Pancreas (tissue), 10 donors: Measurements from ENCODE around the gene NMRK1. TPM values are rescaled to one million over a fixed set of nuclear protein-coding genes. Genes with fewer than 3 reads are reported as not detected.

Source experiments
- ATAC-seq, 4 donors: fragments of 200-7000 bp; cut with Tn5 transposase; one replicate each; pipeline versions ENCODE4 v1.8.0 to v1.9.1; 2020; ENCODE audit warnings: mild to moderate bottlenecking in 4 of 4, moderate library complexity in 4 of 4
- DNase-seq, 6 donors: peaks; one replicate each; pipeline ENCODE4 v3.0.0-alpha.2; 2020
- FAIRE-seq: peaks from 2 replicates; lab custom pipeline; 2012; peaks lifted over from hg19 to GRCh38; lab: Jason Lieb, UNC
- H3K27ac ChIP-seq, 4 donors: fragments of 200-600 bp; sonication (generic); 1 replicate in 3 of 4; 2 replicates in 1 of 4; pipeline versions ENCODE4 v1.5.0 to v1.8.0; 2020
- H3K27me3 ChIP-seq, 4 donors: fragments of 200-600 bp; one replicate each; pipeline ENCODE4 v1.8.0; 2021
- H3K36me3 ChIP-seq, 3 donors: fragments of 200-600 bp; sonication (generic) in 1 of 3; one replicate each; pipeline versions ENCODE4 v1.5.0 to v1.8.0; 2020 to 2021
- H3K4me1 ChIP-seq, 3 donors: fragments of 200-600 bp; one replicate each; pipeline ENCODE4 v1.8.0; 2021
- H3K4me3 ChIP-seq, 4 donors: fragments of 200-600 bp; sonication (generic) in 2 of 4; one replicate each; pipeline versions ENCODE4 v1.5.0 to v1.8.0; 2020 to 2021
- H3K9me3 ChIP-seq, 4 donors: fragments of 200-600 bp; one replicate each; pipeline ENCODE4 v1.8.0; 2021
- WGBS, 2 donors: extraction: QIAGEN DNeasy Blood & Tissue Kit; methylation state at CpG; one replicate each; pipeline ENCODE4 v1.1.7; 2013; 5-methylcytosine and 5-hydroxymethylcytosine counted together
- intact Hi-C, 3 donors: fragments of 100-400 bp; cut with DNase I; formaldehyde crosslinking; loops; one replicate each; pipeline versions ENCODE4 v1.11.1 to v1.14.2; 2022
- polyA plus RNA-seq, 2 donors: library from polyadenylated mRNA; stranded (reverse); fragments of 200-250 nt; gene quantifications; one replicate each; pipeline ENCODE4 v1.2.3, GENCODE V29; 2013
- total RNA-seq, 6 donors: library from RNA; stranded (reverse); fragmentation: NEBNext Ultra II Directional in 4 of 6; extraction: Animal tissue kit (Norgen Biotek cat#: 25700) in 4 of 6; gene quantifications; one replicate each; pipeline versions ENCODE4 v1.2.1 to v1.2.4, GENCODE V29; 2021 to 2023
- TF ChIP-seq, protein P1 (sequence below), 4 donors: fragments of 200-600 bp; sonication (generic) in 3 of 4; IDR thresholded peaks; one replicate each; pipeline versions ENCODE4 v1.5.0 to v1.8.0; 2021; ENCODE audit warnings: antibody characterized with exemption in 4 of 4
- donor health status: healthy with polysubstance abuse.
- donor health status: DM: no; HTN: no; CAD: no; lungs with moderate emphysema.
- donor health status: DM: no; HTN: no; CAD: no.
- donor health status: control.
- donor health status: control.
- donor health status: Bipolar disorder and iron deficiency.
- donor health status: DM: yes; HTN: yes; CAD: no.
- donor health status: DM: no; HTN: no; CAD: no.
- donor health status: DM: no; HTN: no; CAD: no.
- donor health status: DM: yes; HTN: yes; CAD: no.

The NMRK1 gene
- total and polyA plus RNA-seq, 8 donors = 16.8 to 76.1 (median 27.1) TPM

DNA sequence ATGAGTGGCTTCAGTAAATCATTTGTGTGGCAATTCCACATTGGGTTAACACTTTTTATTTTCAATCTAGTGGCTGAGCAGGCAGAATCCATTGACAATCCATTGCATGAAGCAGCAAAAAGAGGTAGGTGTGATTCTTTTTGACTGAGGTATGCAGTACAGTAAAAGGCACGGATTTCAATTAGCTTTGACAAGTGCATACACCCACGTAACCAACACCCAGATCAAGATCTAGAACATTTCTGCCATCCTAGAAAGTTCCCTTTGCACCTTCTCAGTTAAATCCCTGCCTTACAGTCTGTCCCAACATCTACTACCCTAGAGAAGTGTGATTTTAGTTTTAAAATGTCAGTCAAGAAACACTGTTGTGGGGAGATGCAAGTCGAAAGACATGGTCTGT is 43.7 kb upstream of the NMRK1 start:
- no peak for DNase-seq
- TF ChIP-seq, protein P1, sequence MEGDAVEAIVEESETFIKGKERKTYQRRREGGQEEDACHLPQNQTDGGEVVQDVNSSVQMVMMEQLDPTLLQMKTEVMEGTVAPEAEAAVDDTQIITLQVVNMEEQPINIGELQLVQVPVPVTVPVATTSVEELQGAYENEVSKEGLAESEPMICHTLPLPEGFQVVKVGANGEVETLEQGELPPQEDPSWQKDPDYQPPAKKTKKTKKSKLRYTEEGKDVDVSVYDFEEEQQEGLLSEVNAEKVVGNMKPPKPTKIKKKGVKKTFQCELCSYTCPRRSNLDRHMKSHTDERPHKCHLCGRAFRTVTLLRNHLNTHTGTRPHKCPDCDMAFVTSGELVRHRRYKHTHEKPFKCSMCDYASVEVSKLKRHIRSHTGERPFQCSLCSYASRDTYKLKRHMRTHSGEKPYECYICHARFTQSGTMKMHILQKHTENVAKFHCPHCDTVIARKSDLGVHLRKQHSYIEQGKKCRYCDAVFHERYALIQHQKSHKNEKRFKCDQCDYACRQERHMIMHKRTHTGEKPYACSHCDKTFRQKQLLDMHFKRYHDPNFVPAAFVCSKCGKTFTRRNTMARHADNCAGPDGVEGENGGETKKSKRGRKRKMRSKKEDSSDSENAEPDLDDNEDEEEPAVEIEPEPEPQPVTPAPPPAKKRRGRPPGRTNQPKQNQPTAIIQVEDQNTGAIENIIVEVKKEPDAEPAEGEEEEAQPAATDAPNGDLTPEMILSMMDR (IDR thresholded peaks at IDR 0.05) = no peak
- no peak for FAIRE-seq
- Histone ChIP-seq H3K4me3 (no peak overlapping the region), H3K27ac (no peak overlapping the region), H3K27me3 (no peaks in the 10 kb centered on the region), H3K9me3 (no peaks in the 10 kb centered on the region), H3K36me3 (peaks cover 0 to 16% (median 3%) of the 10 kb centered on the region in 3 donors), H3K4me1 (no peaks in the 10 kb centered on the region)
- intact Hi-C loops = no loop called here
- 94 to 98% methylated on average over 3 of the region's 3 CpGs for WGBS, 2 donors
- ATAC-seq = no peak

DNA sequence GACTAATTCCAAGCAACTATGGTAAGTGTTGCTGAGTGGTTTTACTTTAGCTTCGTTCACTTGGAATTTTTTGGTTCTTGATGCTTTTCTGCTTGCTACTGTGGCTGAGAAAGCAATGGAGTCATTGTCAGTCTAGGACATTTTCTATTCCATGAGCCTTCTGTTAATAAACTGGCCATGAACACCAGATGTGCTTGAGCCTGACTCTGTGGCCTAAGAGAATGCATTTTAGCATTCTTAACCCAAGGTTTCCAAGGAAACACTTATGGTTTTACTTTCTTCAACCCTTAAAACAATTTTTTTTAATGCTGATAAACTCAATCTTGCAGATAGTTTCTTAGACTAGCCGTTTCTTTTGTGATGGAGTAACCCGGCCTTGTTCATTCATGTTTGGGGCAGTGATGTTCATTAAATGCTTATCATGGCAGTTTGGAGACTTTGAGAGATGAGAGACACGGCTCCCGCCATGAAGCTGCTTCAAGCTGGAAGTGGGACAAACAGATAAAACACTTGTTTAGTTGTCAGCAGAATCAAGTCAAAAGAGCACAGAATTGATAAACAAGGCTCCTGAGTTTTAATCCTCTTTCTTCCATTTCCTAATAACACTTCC is 42.8 kb upstream of the NMRK1 start:
- no peak for ATAC-seq

DNA sequence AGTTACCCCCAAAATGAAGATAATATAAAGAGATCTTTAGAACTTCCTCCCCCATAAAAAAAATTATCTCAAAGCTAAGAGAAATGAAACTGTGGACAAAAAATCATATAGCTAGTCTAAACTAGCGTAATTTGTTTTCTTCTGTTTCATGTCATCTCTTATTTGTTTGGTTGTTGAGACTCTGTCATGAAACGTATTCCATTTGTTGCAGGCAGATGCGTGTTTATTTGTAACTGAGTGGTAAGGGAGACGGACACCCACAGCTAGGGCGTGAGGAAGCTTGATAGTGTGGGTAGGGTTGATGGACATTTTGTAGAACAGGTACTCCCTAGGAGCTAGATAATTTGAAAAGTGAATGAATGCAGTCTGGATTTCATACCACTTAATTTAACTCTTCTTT is 42.2 kb upstream of the NMRK1 start:
- ATAC-seq = no peak
- TF ChIP-seq, protein P1 (IDR thresholded peaks at IDR 0.05) = no peak
- FAIRE-seq = no peak
- H3K36me3 ChIP-seq = peaks cover 0 to 16% (median 3%) of the 10 kb centered on the region in 3 donors
- DNase-seq = no peak
- no peak overlapping the region for H3K4me3 ChIP-seq
- 96 to 98% methylated on average over 5 of the region's 5 CpGs for WGBS, 2 donors
- no peaks in the 10 kb centered on the region for H3K27me3 ChIP-seq
- no peaks in the 10 kb centered on the region for H3K4me1 ChIP-seq
- intact Hi-C loops = no loop called here
- H3K27ac ChIP-seq = no peak overlapping the region
- no peaks in the 10 kb centered on the region for H3K9me3 ChIP-seq

More for the DNA sequence above, 42.8 kb upstream of the NMRK1 start:
- Histone ChIP-seq H3K36me3 (peaks cover 0 to 16% (median 3%) of the 10 kb centered on the region in 3 donors), H3K9me3 (no peaks in the 10 kb centered on the region), H3K4me3 (no peak overlapping the region), H3K27ac (no peak overlapping the region), H3K27me3 (no peaks in the 10 kb centered on the region), H3K4me1 (no peaks in the 10 kb centered on the region)
- no peak for FAIRE-seq
- TF ChIP-seq, protein P1 (IDR thresholded peaks at IDR 0.05) = no peak
- DNase-seq = no peak
- 73 to 82% methylated on average over 5 of the region's 5 CpGs for WGBS, 2 donors
- intact Hi-C loops = no loop called here

DNA sequence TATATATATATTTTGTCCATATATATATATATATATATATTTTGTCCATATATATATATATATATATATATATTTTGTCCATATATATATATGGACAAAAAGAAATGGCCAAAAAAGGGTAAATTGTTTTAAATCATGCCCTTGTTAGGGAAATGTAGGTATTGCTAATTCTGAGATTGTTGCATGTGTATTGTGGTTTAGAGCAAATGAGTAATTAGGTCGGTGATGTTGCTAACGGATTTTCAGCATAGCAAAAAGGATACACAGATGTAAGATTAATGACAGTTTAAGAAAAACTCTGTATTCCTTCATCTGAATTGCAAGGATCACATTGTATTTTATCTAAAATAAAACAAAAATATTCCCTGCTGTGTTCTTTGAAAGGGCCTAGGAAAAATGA is 40.6 kb upstream of the NMRK1 start:
- Histone ChIP-seq H3K27me3 (no peaks in the 10 kb centered on the region), H3K4me3 (no peak overlapping the region), H3K4me1 (no peaks in the 10 kb centered on the region), H3K36me3 (peaks cover 0 to 16% (median 0%) of the 10 kb centered on the region in 3 donors), H3K27ac (no peak overlapping the region), H3K9me3 (no peaks in the 10 kb centered on the region)
- TF ChIP-seq, protein P1 (IDR thresholded peaks at IDR 0.05) = no peak
- 94% methylated on average over 2 of the region's 2 CpGs for WGBS, 2 donors
- DNase-seq (no peak), ATAC-seq (no peak), FAIRE-seq (no peak)
- intact Hi-C loops = no loop called here

DNA sequence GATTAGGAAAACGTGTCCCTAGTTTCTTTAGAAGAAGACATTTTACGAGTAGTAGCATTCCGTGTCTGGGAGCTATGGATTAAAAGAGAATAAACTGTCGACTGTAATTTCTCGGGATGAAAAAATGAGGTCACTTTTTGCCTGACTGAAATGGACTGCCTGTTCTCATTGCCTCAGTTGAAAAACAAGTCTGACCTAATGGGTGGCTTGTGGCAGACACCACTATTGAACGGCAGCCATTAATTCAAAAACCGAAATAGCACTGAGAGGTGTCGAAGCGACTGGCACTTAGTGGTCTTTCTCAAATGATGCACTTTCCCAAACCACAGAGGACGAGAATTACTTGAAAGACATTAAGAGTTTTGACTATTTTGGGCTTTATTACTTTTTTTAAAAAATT is 35.7 kb upstream of the NMRK1 start:
- Histone ChIP-seq H3K27ac (no peak overlapping the region), H3K4me1 (no peaks in the 10 kb centered on the region), H3K4me3 (no peak overlapping the region), H3K9me3 (no peaks in the 10 kb centered on the region), H3K36me3 (peaks cover 0 to 5% (median 0%) of the 10 kb centered on the region in 3 donors), H3K27me3 (no peaks in the 10 kb centered on the region)
- DNase-seq (no peak), ATAC-seq (no peak), FAIRE-seq (no peak)
- TF ChIP-seq, protein P1 (IDR thresholded peaks at IDR 0.05) = no peak
- WGBS, 2 donors = 92 to 97% methylated on average over 10 of the region's 10 CpGs
- intact Hi-C loops = no loop called here
